Mesenchymal stem cell (in vitro differentiated cells and primary cell): Measurements from ENCODE around the gene CRISPLD2.

Experiments
- DNase-seq: peaks from one replicate; pipeline ENCODE4 v3.0.0-alpha.2; 2013
- H2AFZ ChIP-seq: one replicate; pipeline ENCODE4 v1.6.1; 2013; ENCODE audit warnings: low read depth, mild to moderate bottlenecking, control low read depth, inconsistent platforms, low read length, moderate library complexity
- H2AK5ac ChIP-seq: 2 replicates; pipeline ENCODE4 v1.6.1; 2013; ENCODE audit warnings: low read length, moderate library complexity, mild to moderate bottlenecking, inconsistent platforms; ENCODE audit not compliant: severe bottlenecking
- H2BK120ac ChIP-seq: one replicate; pipeline ENCODE4 v1.6.1; 2013; ENCODE audit warnings: low read depth, mild to moderate bottlenecking, inconsistent platforms, low read length, moderate library complexity
- H2BK12ac ChIP-seq, 2 experiments: one replicate each; pipeline ENCODE4 v1.6.1; 2013; ENCODE audit warnings: inconsistent platforms in 2 of 2, low read length in 2 of 2, mild to moderate bottlenecking in 2 of 2, moderate library complexity in 2 of 2, control low read depth in 1 of 2
- H2BK15ac ChIP-seq: one replicate; pipeline ENCODE4 v1.6.1; 2013; ENCODE audit warnings: mild to moderate bottlenecking, low read depth, inconsistent platforms; ENCODE audit not compliant: poor library complexity, severe bottlenecking
- H2BK5ac ChIP-seq: 2 replicates; pipeline ENCODE4 v1.6.1; 2013; ENCODE audit warnings: low read depth, mild to moderate bottlenecking, low read length, control low read depth, inconsistent platforms; ENCODE audit not compliant: poor library complexity, severe bottlenecking
- H3K14ac ChIP-seq, 2 experiments: one replicate each; pipeline ENCODE4 v1.6.1; 2013; ENCODE audit warnings: inconsistent platforms in 2 of 2, low read length in 2 of 2, control low read depth in 1 of 2, mild to moderate bottlenecking in 1 of 2, moderate library complexity in 1 of 2
- H3K18ac ChIP-seq, 2 experiments: one replicate each; pipeline ENCODE4 v1.6.1; 2013; ENCODE audit warnings: inconsistent platforms in 2 of 2, low read length in 2 of 2, control low read depth in 1 of 2, low read depth in 1 of 2, mild to moderate bottlenecking in 1 of 2
- H3K23ac ChIP-seq, 2 experiments: one replicate each; pipeline ENCODE4 v1.6.1; 2013; ENCODE audit warnings: inconsistent platforms in 2 of 2, low read length in 2 of 2, mild to moderate bottlenecking in 2 of 2, moderate library complexity in 2 of 2, control low read depth in 1 of 2
- H3K27ac ChIP-seq: 2 replicates; pipeline ENCODE4 v1.5.1; 2013; ENCODE audit warnings: mild to moderate bottlenecking, moderate library complexity, low read length, control low read depth, inconsistent platforms; ENCODE audit not compliant: poor library complexity, severe bottlenecking
- H3K27me3 ChIP-seq, 2 experiments: 2 replicates each; pipeline versions ENCODE4 v1.6.1 to v1.7.0; 2013; ENCODE audit warnings: low read length in 2 of 2, mild to moderate bottlenecking in 2 of 2, moderate library complexity in 2 of 2, control low read depth in 1 of 2, inconsistent platforms in 1 of 2; ENCODE audit not compliant: control insufficient read depth in 1 of 2, insufficient read depth in 1 of 2
- H3K36me3 ChIP-seq, 2 experiments: 2 replicates each; pipeline versions ENCODE4 v1.6.1 to v1.7.0; 2013; ENCODE audit warnings: low read length in 2 of 2, control low read depth in 1 of 2, inconsistent platforms in 1 of 2, low read depth in 1 of 2, mild to moderate bottlenecking in 1 of 2; ENCODE audit not compliant: insufficient read depth in 2 of 2, control insufficient read depth in 1 of 2
- H3K4ac ChIP-seq, 2 experiments: one replicate each; pipeline ENCODE4 v1.6.1; 2013; ENCODE audit warnings: inconsistent platforms in 2 of 2, low read length in 2 of 2, mild to moderate bottlenecking in 2 of 2, moderate library complexity in 2 of 2, control low read depth in 1 of 2, low read depth in 1 of 2
- H3K4me1 ChIP-seq: 2 replicates; pipeline ENCODE4 v1.6.1; 2013; ENCODE audit warnings: low read depth, low read length, control low read depth; ENCODE audit not compliant: control insufficient read depth, insufficient read depth
- H3K4me2 ChIP-seq: 2 replicates; pipeline ENCODE4 v1.6.1; 2013; ENCODE audit warnings: low read length, mild to moderate bottlenecking, inconsistent platforms; ENCODE audit not compliant: poor library complexity, severe bottlenecking
- H3K4me3 ChIP-seq, 2 experiments: 2 replicates each; pipeline versions ENCODE4 v1.5.1 to v1.7.0; 2013; ENCODE audit warnings: low read length in 2 of 2, mild to moderate bottlenecking in 2 of 2, control low read depth in 1 of 2, low read depth in 1 of 2; ENCODE audit not compliant: insufficient read depth in 1 of 2
- H3K79me1 ChIP-seq: replicated peaks from 2 replicates; pipeline ENCODE4 v1.6.1; 2013; ENCODE audit warnings: mild to moderate bottlenecking, control low read depth, low read length, inconsistent platforms; ENCODE audit not compliant: poor library complexity, severe bottlenecking
- H3K9ac ChIP-seq: 2 replicates; pipeline ENCODE4 v1.7.0; 2013; ENCODE audit warnings: mild to moderate bottlenecking, low read length, moderate library complexity
- H3K9me3 ChIP-seq: 2 replicates; pipeline ENCODE4 v1.7.0; 2013; ENCODE audit warnings: mild to moderate bottlenecking, low read length; ENCODE audit not compliant: control insufficient read depth
- H4K8ac ChIP-seq: one replicate; pipeline ENCODE4 v1.6.1; 2013; ENCODE audit warnings: inconsistent platforms, mild to moderate bottlenecking, low read length, moderate library complexity
- H4K91ac ChIP-seq: one replicate; pipeline ENCODE4 v1.6.1; 2013; ENCODE audit warnings: mild to moderate bottlenecking, low read length, inconsistent platforms
- WGBS: methylation state at CpG from one replicate; pipeline ENCODE4 v1.1.7; 2013; ENCODE audit warnings: mixed read lengths; 5-methylcytosine and 5-hydroxymethylcytosine counted together

The CRISPLD2 gene

DNA sequence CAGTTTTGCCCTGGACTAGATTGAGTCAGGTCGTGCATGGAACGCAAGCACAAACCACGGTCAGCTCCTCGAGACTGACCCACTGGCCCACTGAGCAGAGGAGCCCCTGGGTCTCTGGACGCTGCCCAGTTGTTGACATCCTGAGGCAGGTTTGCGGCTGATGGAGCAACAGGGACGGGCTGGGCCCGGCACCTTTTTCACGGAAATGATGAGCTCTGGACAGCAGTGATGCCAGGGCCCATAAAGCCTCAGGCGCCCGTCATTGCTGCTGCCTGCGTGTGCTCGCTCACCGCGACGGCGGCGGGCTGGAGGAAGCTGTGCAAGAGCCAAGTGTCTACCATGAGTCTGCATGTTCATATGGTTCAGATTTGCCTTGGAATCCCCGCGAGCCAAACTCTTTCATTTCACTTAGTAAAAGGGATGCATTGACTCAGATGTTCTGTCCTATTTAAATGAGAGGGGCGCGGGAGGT, 30.8 kb upstream of the CRISPLD2 start:
- no peak overlapping the region for H4K91ac ChIP-seq
- H2AK5ac ChIP-seq, result no peak overlapping the region
- peaks cover 2 to 16% of the 10 kb centered on the region in 2 experiments for H3K36me3 ChIP-seq
- H3K9me3 ChIP-seq, result no peaks in the 10 kb centered on the region
- H3K4ac ChIP-seq, result no peak overlapping the region
- H3K4me2 ChIP-seq, result no peak overlapping the region
- peaks cover 12% of the 10 kb centered on the region for H3K4me1 ChIP-seq
- H3K27me3 ChIP-seq, result no peaks in the 10 kb centered on the region
- DNase-seq, result no peak
- H3K27ac ChIP-seq, result no peak overlapping the region
- no peak overlapping the region for H3K18ac ChIP-seq
- peak overlapping the region in 1 of 2 experiments; percentile 61 for H3K4me3 ChIP-seq
- no peak overlapping the region for H2AFZ ChIP-seq
- no peak overlapping the region for H2BK12ac ChIP-seq
- no peak overlapping the region for H2BK15ac ChIP-seq
- H3K23ac ChIP-seq, result no peak overlapping the region
- H3K9ac ChIP-seq, result peak overlapping the region; percentile 50
- WGBS, result 97% methylated on average over 22 of the region's 22 CpGs
- H3K79me1 ChIP-seq, result no peaks in the 10 kb centered on the region
- H2BK5ac ChIP-seq, result no peak overlapping the region
- no peak overlapping the region for H2BK120ac ChIP-seq
- no peak overlapping the region for H4K8ac ChIP-seq
- no peak overlapping the region for H3K14ac ChIP-seq

GRCh38 chr16:84789431-84789830, 30.4 kb upstream of the CRISPLD2 start:
- H2BK15ac ChIP-seq, result no peak overlapping the region
- no peak overlapping the region for H4K8ac ChIP-seq
- no peak for DNase-seq
- H3K9me3 ChIP-seq, result no peaks in the 10 kb centered on the region
- peaks cover 12% of the 10 kb centered on the region for H3K4me1 ChIP-seq
- H3K27ac ChIP-seq, result no peak overlapping the region
- no peaks in the 10 kb centered on the region for H3K27me3 ChIP-seq
- no peak overlapping the region for H4K91ac ChIP-seq
- H2BK12ac ChIP-seq, result no peak overlapping the region
- H3K14ac ChIP-seq, result no peak overlapping the region
- H3K4me2 ChIP-seq, result no peak overlapping the region
- H3K23ac ChIP-seq, result no peak overlapping the region
- H3K4ac ChIP-seq, result no peak overlapping the region
- H3K9ac ChIP-seq, result peak overlapping the region; percentile 50
- H2AFZ ChIP-seq, result no peak overlapping the region
- H3K18ac ChIP-seq, result no peak overlapping the region
- H2AK5ac ChIP-seq, result no peak overlapping the region
- no peak overlapping the region for H2BK120ac ChIP-seq
- peaks cover 2 to 16% of the 10 kb centered on the region in 2 experiments for H3K36me3 ChIP-seq
- H3K79me1 ChIP-seq, result no peaks in the 10 kb centered on the region
- H2BK5ac ChIP-seq, result no peak overlapping the region
- 96% methylated on average over 9 of the region's 11 CpGs for WGBS
- peak overlapping the region in 1 of 2 experiments; percentile 61 for H3K4me3 ChIP-seq

- Histone ChIP-seq H2BK120ac (no peak overlapping the region), H3K4me3 (no peak overlapping the region), H3K23ac (no peak overlapping the region), H3K4ac (no peak overlapping the region), H3K27ac (no peak overlapping the region), H3K79me1 (no peaks in the 10 kb centered on the region), H4K8ac (no peak overlapping the region), H3K18ac (no peak overlapping the region), H3K9ac (no peak overlapping the region), H3K27me3 (no peaks in the 10 kb centered on the region), H2BK15ac (no peak overlapping the region), H3K36me3 (peaks cover 2 to 19% of the 10 kb centered on the region in 2 experiments), H2BK12ac (no peak overlapping the region), H3K4me2 (no peak overlapping the region), H2AFZ (no peak overlapping the region), H3K9me3 (no peaks in the 10 kb centered on the region), H2BK5ac (no peak overlapping the region), H4K91ac (no peak overlapping the region), H3K4me1 (peaks cover 12% of the 10 kb centered on the region), H2AK5ac (no peak overlapping the region), H3K14ac (no peak overlapping the region)
- 93% methylated on average over 2 of the region's 4 CpGs for WGBS
- DNase-seq, result no peak
Observed at GRCh38 chr16:84790301-84790700, 29.5 kb upstream of the CRISPLD2 start.

DNA sequence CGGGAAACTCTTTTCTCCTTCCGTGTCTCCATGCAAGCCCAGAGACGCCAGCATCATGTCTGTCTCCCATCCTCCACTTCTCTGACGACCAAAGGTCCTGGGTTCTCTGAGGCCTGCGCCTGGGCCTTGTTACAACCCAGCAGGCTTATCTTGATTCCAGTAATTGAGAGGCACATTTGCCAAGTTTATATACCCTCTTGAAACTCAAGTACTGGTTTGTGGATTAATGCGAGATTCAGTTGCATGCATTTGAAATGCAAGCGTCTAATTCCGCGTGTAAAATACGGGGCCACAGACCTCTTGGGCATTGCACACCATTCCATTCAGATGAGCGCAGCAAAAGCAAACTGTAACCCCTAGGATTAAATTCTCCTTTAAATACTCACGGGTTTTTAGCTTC, 28.7 kb upstream of the CRISPLD2 start:
- no peak overlapping the region for H2BK5ac ChIP-seq
- H4K91ac ChIP-seq, result no peak overlapping the region
- H2BK12ac ChIP-seq, result no peak overlapping the region
- no peak overlapping the region for H3K27ac ChIP-seq
- no peak overlapping the region for H3K9ac ChIP-seq
- no peak overlapping the region for H4K8ac ChIP-seq
- H2AFZ ChIP-seq, result no peak overlapping the region
- H3K9me3 ChIP-seq, result no peaks in the 10 kb centered on the region
- H3K36me3 ChIP-seq, result peaks cover 0 to 19% of the 10 kb centered on the region in 2 experiments
- no peak overlapping the region for H3K23ac ChIP-seq
- no peaks in the 10 kb centered on the region for H3K27me3 ChIP-seq
- H2BK120ac ChIP-seq, result no peak overlapping the region
- no peak overlapping the region for H2AK5ac ChIP-seq
- H3K14ac ChIP-seq, result no peak overlapping the region
- no peak overlapping the region for H2BK15ac ChIP-seq
- 87% methylated on average over 10 of the region's 12 CpGs for WGBS
- peaks cover 9% of the 10 kb centered on the region for H3K4me1 ChIP-seq
- no peak overlapping the region for H3K18ac ChIP-seq
- no peak overlapping the region for H3K4me3 ChIP-seq
- H3K4me2 ChIP-seq, result no peak overlapping the region
- no peaks in the 10 kb centered on the region for H3K79me1 ChIP-seq
- peak; percentile 36 for DNase-seq
- no peak overlapping the region for H3K4ac ChIP-seq
